Measurements from ENCODE around the gene MAP2K3. TPM values are rescaled to one million over a fixed set of nuclear protein-coding genes. Genes with fewer than 3 reads are reported as not detected.

Gene MAP2K3
- polyA plus RNA-seq, 2 of the 4 experiments (the other 2 are of a cell fraction), result 13.9 to 37.1 TPM

DNA sequence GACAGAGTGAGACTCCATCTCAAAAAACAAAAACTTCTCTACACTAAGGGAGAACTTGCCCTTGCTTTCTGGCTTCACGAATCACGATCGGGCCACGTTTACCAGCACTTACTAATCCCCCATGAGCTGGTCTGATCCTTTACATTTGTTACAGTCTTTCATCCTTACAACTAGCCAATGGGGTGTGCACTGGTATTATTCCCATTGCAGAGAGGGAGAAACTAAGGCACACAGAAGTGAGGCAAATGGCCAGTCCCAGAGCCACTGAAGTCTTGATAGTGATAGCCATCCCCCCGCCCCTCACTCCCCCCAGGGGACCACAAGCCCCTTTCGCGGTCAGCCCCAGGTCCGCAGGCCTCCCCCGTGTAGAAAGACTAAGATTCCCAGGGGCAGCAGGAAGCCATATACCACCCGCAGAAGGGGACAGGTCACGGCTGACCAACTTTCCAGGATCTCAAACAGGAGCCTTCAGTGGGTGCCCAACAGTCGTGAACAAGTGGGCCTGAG lies 32.2 kb upstream of the MAP2K3 start:
- FAIRE-seq, result no peak
- ATAC-seq, result no peak; a peak in 1 of 6 replicates
- H3K4me1 ChIP-seq, result peaks cover 10% of the 10 kb centered on the region
- ChIA-PET POLR2A (interaction anchor here (1.1 to 2.1 kb wide), 3 partner anchors 24 to 209 kb away, joined by 3 to 7 read pairs (median 6); partner anchors contain the start of genes TMEM11 and USP22), CTCF (interaction anchor here (0.6 to 8.2 kb wide), 7 partner anchors 8 to 962 kb away, joined by 3 to 52 read pairs (median 4); no protein-coding TSS in a partner anchor)
- peak overlapping the region; percentile 52 to 77; a peak in 5 of 6 replicates for H3K27ac ChIP-seq
- TF ChIP-seq POLR2A (IDR thresholded peaks at IDR 0.05; ENCODE audit: low read length), result no peak
- no peak for TF ChIP-seq TP53 (CRISPR knock-in tag; IDR thresholded peaks at IDR 0.05)
- no peak for TF ChIP-seq RAD21 (conservative IDR thresholded peaks at IDR 0.05 in 1 of 2, IDR thresholded peaks at IDR 0.05 in 1 of 2)
- no peak for TF ChIP-seq MAFK (IDR thresholded peaks at IDR 0.05; ENCODE audit: partially characterized antibody)
- TF ChIP-seq HDAC2 (IDR thresholded peaks at IDR 0.05), result no peak
- TF ChIP-seq, protein P1, sequence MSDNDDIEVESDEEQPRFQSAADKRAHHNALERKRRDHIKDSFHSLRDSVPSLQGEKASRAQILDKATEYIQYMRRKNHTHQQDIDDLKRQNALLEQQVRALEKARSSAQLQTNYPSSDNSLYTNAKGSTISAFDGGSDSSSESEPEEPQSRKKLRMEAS (IDR thresholded peaks at IDR 0.05), result no peak
- no peak for TF ChIP-seq CHD4 (IDR thresholded peaks at IDR 0.05; ENCODE audit: borderline replicate concordance)
- TF ChIP-seq, protein P2, sequence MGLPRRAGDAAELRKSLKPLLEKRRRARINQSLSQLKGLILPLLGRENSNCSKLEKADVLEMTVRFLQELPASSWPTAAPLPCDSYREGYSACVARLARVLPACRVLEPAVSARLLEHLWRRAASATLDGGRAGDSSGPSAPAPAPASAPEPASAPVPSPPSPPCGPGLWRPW (IDR thresholded peaks at IDR 0.05), result no peak
- TF ChIP-seq ZNF302 (CRISPR knock-in tag; IDR thresholded peaks at IDR 0.05), result no peak
- no peak for TF ChIP-seq RCOR1 (IDR thresholded peaks at IDR 0.05; ENCODE audit: low read depth, low read length)
- no peak for TF ChIP-seq JUN (IDR thresholded peaks at IDR 0.05)
- DNase-seq (ENCODE audit: low read depth in 1 of 2, low spot score in 1 of 2), result no peak
- peak overlapping the region; percentile 77 for H3K4me3 ChIP-seq
- WGBS (ENCODE audit: missing lambda C conversion rate), result 52% methylated on average over 10 of the region's 12 CpGs
- H3K9me3 ChIP-seq, result no peaks in the 10 kb centered on the region
- peak overlapping the region; percentile 92 for H3K4me2 ChIP-seq

DNA sequence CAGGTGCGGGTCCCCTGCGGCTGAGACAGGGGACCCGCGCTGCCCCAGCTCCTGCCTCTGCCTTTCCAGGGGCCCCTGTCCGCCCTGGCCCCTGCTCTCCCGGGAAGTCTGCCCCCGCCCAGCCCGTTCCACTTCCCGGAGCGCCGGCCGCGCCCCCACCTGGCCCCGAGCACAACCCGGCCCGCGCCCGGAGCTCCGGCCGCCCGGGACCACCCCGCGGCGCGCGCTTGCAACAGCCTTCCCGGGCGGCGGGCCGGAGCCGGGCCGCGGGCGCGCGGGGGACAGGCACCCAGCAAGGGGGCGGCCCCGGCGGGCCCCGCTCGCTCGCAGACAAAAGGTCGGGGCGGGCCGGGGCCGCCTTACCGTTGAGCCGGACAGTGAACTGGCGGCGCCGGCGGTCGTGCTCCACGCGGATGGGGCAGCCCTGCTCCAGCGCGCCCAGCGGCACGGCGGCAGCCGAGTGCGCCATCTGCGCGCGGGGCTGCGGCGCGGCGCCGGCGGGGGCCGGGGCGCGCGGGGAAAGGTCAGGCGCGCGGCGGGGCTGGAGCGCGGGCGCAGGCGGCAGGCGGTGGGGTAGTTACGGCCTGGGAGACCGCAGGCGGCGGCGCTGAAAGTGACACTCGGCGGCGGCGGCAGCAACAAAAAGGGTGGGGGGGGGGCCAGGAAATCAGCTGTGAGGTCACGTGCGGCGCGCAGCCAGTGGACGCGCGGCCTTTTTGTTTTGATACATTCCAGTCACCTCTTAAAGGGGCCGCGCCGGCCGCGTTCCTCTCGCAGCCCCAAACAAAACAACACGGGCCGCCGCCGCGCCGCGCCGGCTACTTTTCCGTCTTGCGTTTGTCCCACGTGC lies 31.5 kb upstream of the MAP2K3 start, which contains the start of gene NATD1:
TSS of gene NATD1 (minus strand) at position 615 of the 850 bp plus-strand sequence. CDS start at position 469, 146 bp downstream.
- TF ChIP-seq EP300 (IDR thresholded peaks at IDR 0.05), result no peak
- peak in 1 of 2 experiments; percentile 57; a peak in 2 of 5 replicates for TF ChIP-seq JUN (IDR thresholded peaks at IDR 0.05)
- TF ChIP-seq RFX5 (IDR thresholded peaks at IDR 0.05), result no peak
- TF ChIP-seq BHLHE40 (IDR thresholded peaks at IDR 0.05; ENCODE audit: low read depth, low read length), result 0 out of 2 replicates have a peak, but pooled peaks have one; percentile 41
- peak; percentile 38; the same call in 1 of the 2 replicates for TF ChIP-seq GATA3 (IDR thresholded peaks at IDR 0.05; ENCODE audit: borderline replicate concordance)
- no peak for TF ChIP-seq NR3C1 (IDR thresholded peaks at IDR 0.05)
- TF ChIP-seq, protein P3, sequence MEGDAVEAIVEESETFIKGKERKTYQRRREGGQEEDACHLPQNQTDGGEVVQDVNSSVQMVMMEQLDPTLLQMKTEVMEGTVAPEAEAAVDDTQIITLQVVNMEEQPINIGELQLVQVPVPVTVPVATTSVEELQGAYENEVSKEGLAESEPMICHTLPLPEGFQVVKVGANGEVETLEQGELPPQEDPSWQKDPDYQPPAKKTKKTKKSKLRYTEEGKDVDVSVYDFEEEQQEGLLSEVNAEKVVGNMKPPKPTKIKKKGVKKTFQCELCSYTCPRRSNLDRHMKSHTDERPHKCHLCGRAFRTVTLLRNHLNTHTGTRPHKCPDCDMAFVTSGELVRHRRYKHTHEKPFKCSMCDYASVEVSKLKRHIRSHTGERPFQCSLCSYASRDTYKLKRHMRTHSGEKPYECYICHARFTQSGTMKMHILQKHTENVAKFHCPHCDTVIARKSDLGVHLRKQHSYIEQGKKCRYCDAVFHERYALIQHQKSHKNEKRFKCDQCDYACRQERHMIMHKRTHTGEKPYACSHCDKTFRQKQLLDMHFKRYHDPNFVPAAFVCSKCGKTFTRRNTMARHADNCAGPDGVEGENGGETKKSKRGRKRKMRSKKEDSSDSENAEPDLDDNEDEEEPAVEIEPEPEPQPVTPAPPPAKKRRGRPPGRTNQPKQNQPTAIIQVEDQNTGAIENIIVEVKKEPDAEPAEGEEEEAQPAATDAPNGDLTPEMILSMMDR (IDR thresholded peaks at IDR 0.05), result no peak
- TF ChIP-seq ESRRA (IDR thresholded peaks at IDR 0.05; ENCODE audit: borderline replicate concordance, low read length), result no peak
- peak; percentile 96 for TF ChIP-seq USF2 (IDR thresholded peaks at IDR 0.05)
- TF ChIP-seq PBX3 (IDR thresholded peaks at IDR 0.05), result peak; percentile 94
- TF ChIP-seq, protein P1 (IDR thresholded peaks at IDR 0.05), result peak; percentile 80; the same call in 1 of the 2 replicates
- FAIRE-seq, result no peak
- peak within 1 kb of the TSS; percentile 52 to 77 for H3K27ac ChIP-seq
- ATAC-seq, result peak; percentile 63 to 77
- WGBS (ENCODE audit: missing lambda C conversion rate), result 1% methylated on average over 27 of the region's 117 CpGs
- H3K4me1 ChIP-seq, result peaks cover 10% of the 10 kb centered on the region
- peak within 1 kb of the TSS; percentile 77 for H3K4me3 ChIP-seq
- CTCF ChIA-PET, result interaction anchor here (1.0 to 8.2 kb wide), 7 partner anchors 10 to 259 kb away, joined by 3 to 52 read pairs (median 3); no protein-coding TSS in a partner anchor
- POLR2A ChIA-PET, result interaction anchor here (0.6 to 2.1 kb wide), 5 partner anchors 10 to 210 kb away, joined by 3 to 7 read pairs (median 5); partner anchors contain the start of genes TMEM11 and USP22
- H3K4me2 ChIP-seq, result peak within 1 kb of the TSS; percentile 92
- DNase-seq (ENCODE audit: low read depth in 1 of 2, low spot score in 1 of 2), result peak; percentile 88 to 93
- no peaks in the 10 kb centered on the region for H3K9me3 ChIP-seq
